ENCODE measurements around the gene RPTOR.

RPTOR gene

GRCh38 chr17:80978499-80979497 is 434.2 kb downstream of the RPTOR start:
- TF ChIP-seq, protein P1, sequence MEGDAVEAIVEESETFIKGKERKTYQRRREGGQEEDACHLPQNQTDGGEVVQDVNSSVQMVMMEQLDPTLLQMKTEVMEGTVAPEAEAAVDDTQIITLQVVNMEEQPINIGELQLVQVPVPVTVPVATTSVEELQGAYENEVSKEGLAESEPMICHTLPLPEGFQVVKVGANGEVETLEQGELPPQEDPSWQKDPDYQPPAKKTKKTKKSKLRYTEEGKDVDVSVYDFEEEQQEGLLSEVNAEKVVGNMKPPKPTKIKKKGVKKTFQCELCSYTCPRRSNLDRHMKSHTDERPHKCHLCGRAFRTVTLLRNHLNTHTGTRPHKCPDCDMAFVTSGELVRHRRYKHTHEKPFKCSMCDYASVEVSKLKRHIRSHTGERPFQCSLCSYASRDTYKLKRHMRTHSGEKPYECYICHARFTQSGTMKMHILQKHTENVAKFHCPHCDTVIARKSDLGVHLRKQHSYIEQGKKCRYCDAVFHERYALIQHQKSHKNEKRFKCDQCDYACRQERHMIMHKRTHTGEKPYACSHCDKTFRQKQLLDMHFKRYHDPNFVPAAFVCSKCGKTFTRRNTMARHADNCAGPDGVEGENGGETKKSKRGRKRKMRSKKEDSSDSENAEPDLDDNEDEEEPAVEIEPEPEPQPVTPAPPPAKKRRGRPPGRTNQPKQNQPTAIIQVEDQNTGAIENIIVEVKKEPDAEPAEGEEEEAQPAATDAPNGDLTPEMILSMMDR (IDR thresholded peaks at IDR 0.05; ENCODE audit: low read depth, low read length) = no peak
- H3K4me3 ChIP-seq (ENCODE audit: low read depth, low read length) = no peak overlapping the region

- no peak overlapping the region for H3K4me3 ChIP-seq (ENCODE audit: low read depth, low read length)
- TF ChIP-seq, protein P1 (IDR thresholded peaks at IDR 0.05; ENCODE audit: low read depth, low read length) = no peak
These were observed 435.1 kb downstream of the RPTOR start for GRCh38 chr17:80979547-80980378.

DNA sequence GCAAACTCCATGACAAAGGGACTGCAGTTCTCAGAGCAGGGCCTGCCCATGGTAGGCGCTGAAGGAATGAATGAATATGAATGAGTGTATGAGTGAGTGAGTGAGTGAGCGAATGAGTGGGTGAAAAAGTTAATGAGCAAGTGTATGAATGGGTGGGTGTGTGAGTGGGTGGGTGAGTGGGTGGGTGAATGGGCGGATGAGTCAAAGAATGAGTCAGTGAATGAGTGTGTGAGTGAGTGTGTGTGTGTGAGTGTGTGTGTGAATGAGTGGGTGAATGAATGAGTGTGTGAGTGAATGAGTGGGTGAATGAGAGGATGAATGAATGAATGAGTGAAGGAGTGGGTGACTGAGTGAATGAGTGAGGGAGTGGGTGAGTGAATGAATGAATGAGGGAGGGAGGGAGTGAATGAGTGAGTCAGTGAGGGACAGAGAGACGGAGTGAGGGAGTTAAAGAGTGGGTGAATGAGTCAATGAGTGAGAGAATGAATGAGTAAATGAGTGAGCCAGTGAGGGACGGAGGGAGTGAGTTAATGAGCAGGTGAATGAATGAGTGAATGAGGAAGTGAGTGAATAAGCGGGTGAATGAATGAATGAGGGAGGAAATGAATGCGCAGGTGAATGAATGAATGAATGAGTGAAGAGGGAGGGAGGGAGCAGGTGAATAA is 435.9 kb downstream of the RPTOR start:
- TF ChIP-seq, protein P1 (IDR thresholded peaks at IDR 0.05; ENCODE audit: low read depth, low read length) = no peak
- no peak overlapping the region for H3K4me3 ChIP-seq (ENCODE audit: low read depth, low read length)

- TF ChIP-seq, protein P1 (IDR thresholded peaks at IDR 0.05; ENCODE audit: low read depth, low read length) = peak; percentile 32
- peak overlapping the region; percentile 38 for H3K4me3 ChIP-seq (ENCODE audit: low read depth, low read length)
These were observed 436.6 kb downstream of the RPTOR start for GRCh38 chr17:80981062-80981902.

DNA sequence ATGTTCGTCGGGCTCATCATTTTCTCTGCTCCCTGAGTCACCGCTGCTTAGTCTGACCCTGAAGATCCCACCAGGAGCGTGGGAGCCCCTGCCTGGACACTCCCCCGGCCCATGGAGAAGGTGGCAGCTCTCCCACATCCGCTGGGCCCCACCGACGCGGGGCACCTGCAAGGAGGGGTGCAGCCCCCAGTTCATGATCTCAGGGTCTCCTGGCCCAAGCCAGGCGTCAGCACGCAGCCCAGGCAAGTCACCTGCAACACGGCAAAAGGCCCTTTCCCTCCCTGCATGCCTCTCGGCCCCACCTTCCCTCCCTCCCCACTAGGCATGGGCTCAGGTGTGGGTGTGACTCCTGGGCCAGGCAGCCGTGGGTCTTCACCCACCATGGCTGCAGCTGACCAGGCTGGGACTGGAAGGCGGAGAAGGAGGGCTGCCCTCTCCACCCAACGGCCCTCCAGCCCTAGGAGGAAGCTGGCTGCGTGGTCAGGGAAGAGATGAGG is 437.3 kb downstream of the RPTOR start:
- H3K4me3 ChIP-seq (ENCODE audit: low read depth, low read length) = no peak overlapping the region

More for the DNA sequence above, 437.3 kb downstream of the RPTOR start:
- TF ChIP-seq, protein P1 (IDR thresholded peaks at IDR 0.05; ENCODE audit: low read depth, low read length) = no peak
